CD4-positive, alpha-beta T cell treated with Interleukin-17A for 1 hour (primary cell): ENCODE measurements around the gene DCAF11.
"Not testable (repeated sequence)": the region's sequence is repeated elsewhere in the genome, so short reads cannot be mapped to it uniquely, and the experiment has no call there.

Experiments
- DNase-seq: peaks from one replicate; pipeline ENCODE4 v3.0.0-alpha.2; 2020

Gene DCAF11

DNA sequence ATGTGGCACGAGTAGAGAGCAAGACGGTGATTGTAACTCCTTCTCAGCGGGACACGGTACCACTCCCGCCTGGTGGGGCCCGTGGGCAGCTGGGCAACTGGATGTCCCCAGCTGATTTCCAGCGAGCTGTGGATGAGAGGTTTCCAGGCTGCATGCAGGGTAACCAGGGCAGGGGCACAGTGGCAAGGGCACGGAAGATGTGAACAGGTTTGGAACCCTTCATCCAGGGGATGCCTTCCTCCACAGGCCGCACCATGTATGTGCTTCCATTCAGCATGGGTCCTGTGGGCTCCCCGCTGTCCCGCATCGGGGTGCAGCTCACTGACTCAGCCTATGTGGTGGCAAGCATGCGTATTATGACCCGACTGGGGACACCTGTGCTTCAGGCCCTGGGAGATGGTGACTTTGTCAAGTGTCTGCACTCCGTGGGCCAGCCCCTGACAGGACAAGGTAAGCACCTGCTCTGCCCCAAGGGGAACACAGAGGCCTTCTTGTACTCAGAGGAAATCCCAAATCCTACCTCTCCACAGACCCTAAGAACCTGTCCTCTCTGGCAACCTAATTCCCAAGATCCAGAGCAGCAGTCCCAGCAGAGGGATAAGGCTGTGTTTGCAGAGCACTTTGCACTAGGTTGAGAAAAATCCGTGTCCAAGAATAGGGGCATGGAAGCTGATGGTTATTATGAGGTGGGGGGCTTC is 16.2 kb upstream of the DCAF11 start:
- DNase-seq, result no peak

DNA sequence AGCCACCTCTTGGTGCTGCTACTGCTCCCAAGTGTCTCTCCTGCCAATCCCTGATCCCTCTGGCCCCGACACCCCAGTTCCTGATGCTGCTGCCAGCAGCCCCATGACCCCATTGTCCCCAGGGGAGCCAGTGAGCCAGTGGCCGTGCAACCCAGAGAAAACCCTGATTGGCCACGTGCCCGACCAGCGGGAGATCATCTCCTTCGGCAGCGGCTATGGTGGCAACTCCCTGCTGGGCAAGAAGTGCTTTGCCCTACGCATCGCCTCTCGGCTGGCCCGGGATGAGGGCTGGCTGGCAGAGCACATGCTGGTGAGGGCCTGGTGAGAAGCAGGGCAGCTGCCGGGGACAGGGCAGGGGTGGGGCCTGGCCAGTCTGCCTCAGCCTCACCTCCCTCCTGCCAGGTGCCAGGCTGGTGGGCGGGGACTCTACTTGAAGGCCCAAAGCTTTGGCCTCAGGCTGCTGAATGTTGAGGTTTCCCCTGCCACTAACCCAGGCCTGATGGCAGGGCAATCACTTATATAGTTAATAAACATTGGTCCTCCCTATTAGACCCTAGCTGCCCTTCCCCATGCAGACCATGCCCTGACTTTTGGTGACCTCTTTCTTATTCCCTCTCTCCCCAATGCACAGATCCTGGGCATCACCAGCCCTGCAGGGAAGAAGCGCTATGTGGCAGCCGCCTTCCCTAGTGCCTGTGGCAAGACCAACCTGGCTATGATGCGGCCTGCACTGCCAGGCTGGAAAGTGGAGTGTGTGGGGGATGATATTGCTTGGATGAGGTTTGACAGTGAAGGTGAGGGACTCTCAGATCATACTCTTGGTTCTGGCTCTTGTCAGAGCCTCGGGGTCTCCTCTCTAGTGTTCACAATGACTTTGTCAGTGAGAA is 15.4 kb upstream of the DCAF11 start:
- DNase-seq, result no peak

DNA sequence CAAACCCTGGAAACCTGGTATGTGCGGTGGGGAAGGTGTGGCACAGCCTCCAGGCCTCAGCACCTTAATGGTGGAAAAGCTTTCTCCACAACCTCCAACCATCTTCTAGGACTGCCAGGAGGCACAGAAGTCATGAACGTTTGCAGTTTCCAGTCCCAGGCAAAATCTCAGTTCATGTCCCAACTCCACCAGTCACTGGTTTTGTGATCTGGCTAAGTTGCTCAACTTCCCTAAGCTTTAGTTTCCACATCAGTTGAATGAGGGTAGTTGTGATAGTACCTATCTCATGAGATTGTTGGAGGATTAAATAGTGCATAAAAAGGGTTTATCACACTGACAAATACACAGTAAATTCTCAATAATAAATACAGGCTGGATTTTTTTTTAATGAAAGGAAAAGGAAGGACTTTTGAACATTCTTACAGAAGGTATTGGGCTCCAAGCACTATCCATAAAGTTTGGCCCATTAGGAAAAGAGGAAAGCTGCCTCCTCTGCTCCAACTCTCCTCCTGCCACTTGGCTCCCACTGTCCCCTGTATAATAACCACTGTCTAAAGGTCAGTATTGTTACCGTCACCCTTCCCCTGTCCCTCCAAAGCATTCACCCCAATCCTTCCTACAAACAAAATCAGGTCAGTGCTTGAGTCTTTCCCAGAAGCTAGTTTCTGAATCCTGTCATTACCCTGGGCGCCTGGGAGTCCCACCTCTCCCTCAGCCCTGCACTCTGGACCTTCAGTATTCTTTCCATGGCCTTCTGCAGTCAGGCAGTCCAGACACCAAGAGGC is 14.2 kb upstream of the DCAF11 start:
- DNase-seq, result no peak

DNA sequence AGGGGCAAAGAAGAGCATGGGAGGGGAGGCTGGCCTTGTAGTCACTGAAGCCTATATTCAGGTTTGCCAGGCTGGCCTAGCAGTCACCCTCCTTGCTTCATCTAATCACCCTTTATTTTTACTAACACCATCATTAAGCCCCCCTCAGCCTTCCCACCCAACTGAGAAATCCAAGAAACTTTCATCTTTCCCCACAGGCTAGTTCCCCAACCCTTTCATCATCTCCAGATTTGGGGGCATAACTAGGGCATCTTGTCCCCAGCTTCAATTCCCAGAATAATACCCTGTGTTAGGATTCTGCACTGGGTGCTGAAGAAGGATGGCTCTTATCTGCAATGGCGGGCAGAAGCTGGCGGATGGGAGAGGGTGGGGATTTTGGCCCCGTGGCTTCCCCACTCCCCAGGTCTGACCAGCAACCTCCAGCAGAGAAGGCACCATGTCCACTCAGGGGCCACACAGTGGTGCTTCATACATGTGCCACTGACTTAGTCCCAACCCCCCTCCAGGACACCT is 13.5 kb upstream of the DCAF11 start:
- no peak for DNase-seq

DNA sequence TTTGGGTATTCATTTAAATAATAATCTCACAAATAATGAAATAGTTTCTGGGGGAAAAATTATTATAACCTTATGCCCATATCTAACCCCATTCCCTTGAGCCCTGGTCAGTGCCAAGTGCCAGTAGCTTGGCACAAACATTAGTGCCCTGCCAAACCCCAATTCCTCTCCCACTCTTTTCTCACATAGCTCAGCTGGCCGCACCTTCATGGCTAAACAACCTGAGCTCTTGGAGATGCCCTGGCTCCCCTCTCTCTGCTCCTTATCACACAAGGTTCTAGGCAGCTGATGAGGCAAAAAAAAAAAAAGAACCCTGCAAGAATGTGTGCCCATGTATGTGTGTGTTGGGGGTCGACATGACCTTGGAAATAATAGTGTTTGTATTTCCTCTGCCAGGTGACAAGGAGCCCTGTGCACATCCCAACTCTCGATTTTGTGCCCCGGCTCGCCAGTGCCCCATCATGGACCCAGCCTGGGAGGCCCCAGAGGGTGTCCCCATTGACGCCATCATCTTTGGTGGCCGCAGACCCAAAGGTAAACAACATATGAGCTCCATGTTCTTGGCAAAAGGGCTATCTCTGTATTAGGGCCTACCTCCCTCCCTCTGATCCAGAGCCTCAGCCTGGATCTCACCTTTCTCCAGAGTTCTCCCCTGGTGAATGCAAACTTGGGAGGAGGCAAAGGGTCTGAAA is 12.1 kb upstream of the DCAF11 start:
- no peak for DNase-seq

DNA sequence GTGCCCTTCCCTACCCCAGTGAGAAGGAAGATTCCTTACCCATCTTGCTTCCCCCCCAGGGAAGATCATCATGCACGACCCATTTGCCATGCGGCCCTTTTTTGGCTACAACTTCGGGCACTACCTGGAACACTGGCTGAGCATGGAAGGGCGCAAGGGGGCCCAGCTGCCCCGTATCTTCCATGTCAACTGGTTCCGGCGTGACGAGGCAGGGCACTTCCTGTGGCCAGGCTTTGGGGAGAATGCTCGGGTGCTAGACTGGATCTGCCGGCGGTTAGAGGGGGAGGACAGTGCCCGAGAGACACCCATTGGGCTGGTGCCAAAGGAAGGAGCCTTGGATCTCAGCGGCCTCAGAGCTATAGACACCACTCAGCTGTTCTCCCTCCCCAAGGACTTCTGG is 11.1 kb upstream of the DCAF11 start:
- DNase-seq, result no peak

DNA sequence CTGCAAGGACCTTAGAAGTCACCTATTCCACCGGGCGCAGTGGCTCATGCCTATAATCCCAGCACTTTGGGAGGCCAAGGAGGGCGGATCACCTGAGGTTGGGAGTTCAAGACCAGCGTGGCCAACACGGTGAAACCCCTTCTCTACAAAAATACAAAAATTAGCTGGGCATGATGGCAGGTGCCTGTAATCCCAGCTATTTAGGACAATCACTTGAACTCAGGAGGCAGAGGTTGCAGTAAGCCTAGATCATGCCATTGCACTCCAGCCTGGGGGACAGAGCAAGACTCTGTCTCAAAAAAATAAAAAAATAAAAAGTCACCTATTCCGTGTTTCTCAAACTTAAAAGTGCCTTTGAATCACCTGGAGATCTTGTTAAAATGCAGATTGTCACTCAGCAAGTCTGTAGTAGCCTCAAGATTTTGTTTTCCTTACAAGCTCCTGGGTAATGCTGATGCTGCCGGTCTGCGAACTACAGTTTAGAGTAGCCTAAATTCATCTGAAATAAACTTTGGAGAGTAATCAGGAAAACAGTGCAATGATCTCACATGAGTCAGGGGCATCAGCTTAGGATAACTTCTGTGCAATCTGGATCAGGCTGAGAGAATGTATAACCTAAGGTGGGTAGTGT is 8.9 kb upstream of the DCAF11 start:
- not testable (repeated sequence) for DNase-seq

DNA sequence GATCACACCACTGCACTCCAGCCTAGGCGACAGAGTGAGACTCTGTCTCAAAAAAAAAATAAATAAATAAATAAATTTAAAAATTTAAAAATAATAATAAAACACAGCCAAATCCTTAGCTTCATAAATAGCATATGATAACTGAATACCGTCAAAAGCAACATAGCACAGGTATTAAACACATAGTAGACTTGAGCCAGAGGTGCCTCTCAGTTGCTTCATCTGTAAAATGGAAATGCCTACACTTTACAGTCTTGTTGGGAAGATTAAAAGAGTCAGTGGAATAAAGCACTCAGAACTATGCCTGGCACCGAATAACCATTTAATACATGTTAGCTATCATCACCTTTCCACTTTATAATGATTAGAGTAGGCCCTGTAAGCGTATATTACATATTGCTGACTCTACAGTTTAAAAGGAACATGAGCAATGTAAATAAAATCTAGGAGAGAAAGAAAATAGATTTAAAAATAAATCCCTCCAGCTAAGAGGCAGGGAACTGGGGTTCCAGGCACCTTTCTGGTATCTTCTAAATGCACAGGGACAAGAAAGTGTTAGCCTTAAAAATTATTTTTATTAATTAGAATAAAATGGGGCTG is 7.8 kb upstream of the DCAF11 start:
- DNase-seq, result no peak

DNA sequence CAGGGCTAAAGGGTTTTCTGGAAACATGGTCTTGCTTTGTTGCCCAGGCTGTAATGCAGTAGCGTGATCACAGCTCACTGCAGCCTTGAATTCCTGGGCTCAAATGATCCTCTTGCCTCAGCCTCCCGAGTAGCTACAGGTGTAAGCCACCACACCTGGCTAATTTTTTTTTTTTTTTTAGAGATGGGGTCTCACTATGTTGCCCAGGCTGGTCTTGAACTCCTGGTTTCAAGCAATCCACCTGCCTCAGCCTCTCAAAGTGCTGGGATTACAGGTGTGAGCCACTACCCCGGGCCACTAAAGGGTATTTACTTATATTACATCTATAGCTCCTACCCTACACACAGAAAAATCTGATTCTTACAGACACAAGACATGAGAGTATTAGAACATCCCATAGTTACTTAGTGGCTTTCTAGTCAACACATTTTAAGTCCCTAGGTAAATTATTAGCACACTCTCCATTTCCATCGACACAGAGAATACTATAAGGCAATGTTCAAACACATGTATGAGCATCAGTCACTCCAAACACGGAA is 6.2 kb upstream of the DCAF11 start:
- no peak for DNase-seq

DNA sequence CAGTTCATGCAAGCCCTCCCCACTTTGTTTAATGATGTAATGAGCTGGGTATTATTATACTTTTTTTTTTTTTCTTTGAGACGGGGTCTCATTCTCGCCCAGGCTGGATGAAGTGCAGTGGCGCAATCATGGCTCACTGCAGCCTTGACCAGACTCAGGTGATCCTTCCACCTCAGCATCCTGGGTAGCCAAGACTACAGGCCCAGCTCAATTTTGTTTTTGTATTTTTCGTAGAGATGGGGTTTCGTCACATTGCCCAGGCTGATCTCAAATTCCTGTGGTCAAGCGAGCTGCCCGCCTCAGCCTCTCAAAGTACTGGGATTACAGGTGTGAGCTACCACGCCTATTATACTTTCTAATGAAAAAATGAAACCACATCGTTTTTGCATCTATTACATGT is 4.5 kb upstream of the DCAF11 start:
- no peak for DNase-seq

DNA sequence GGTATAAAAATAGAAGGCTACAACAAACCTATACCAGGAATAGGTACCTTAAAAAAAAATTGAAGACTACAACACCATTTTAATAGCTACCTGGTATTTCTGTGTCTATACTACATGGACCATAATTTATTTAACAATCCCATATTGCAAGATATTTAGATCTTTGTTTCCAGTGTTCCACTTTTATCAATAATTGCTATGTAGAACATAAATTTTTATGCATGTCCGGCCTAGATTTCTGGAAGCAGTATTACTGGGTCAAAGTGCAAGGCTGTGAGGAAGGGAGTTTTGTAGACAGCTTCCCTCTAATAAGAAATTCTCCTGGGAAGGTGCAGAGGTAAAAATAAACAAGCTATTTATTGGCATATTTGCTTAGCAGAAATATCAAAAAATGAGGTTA is 4.1 kb upstream of the DCAF11 start:
- DNase-seq, result no peak

DNA sequence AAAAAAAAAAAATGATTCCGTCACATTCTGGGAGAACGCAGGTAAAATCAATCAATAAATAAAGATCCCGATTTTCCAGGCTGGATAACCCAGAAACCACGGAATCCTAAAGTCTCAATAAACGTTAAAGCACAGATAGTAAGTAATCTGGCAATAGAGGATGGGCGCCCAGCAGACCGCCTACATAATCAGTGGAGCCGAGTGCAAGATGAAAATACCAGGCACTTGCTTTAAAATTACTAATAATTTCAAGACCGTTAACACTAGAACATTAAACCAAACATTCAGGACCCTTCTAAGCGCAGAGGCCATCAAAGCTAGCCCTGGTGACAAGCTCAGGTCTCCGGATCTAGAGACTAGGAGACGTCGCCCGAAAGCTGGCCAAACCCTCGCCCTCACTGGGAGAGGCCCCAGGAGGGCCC is 1.2 kb upstream of the DCAF11 start:
- no peak for DNase-seq

DNA sequence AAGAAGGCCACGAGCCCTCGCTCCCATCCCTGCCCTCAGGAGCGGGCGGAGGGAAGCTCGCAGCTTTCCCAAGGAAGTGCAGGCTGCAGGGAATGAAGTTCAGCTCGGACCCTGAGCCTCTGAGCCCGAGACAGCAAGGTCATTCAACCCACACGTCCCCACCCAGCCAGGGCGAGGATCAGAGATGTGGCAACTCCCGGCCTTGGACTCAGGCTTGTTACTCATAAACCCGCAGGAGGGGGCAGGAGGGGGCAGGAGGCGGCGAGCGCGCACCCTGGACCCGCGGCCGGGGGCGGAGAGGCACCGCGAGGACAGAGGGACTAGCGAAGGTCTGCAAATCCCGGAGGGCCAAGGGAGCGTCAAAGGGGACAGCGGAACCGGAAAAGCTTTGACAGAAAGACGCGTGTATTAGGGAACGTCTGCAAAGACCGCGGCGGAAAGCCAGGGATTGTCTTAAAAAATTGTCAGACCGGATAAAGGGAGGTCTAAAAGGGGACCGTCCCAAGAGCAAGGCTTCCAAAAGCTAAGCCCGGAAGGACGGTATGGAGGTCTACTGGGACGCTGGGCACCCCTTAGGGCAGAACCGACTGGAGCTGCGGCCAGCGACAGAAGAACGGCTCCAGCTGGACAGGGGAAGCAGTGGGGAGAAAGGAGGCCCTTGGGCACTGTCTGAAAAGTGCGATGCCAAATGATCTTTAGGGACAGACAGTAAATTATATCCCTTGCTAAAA is 611 bp upstream of the DCAF11 start:
- DNase-seq, result peak; percentile 90

DNA sequence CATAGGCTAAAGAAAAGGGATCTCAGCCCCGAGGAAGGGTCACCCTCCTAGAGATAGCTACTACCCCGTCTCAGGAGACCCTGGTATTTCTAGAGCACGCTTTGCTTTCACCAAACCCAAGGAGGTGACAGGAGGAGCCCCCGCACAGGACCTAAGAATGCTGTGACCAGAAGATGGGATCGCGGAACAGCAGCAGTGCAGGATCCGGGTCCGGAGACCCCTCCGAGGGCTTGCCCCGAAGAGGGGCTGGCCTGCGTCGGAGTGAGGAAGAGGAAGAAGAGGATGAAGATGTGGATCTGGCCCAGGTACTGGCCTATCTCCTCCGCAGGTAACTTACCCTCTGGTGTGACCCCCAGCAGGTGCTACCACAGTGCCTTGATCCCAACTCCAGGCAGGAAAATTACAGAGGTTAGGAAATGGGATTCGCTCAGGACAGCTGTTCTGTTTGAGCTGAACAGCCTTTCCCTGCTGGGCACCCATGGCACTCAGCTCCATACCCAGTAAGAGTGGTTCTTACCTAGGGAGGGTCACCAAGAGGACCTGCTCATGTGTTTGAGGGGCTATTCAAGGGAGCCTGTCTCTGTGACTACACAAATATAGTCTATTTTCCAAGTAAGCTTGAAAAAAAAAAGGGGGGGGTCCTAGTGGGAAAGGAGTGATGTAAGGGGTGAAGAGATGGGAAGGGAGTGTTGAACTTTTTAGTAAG is 998 bp downstream of the DCAF11 start:
- no peak for DNase-seq

DNA sequence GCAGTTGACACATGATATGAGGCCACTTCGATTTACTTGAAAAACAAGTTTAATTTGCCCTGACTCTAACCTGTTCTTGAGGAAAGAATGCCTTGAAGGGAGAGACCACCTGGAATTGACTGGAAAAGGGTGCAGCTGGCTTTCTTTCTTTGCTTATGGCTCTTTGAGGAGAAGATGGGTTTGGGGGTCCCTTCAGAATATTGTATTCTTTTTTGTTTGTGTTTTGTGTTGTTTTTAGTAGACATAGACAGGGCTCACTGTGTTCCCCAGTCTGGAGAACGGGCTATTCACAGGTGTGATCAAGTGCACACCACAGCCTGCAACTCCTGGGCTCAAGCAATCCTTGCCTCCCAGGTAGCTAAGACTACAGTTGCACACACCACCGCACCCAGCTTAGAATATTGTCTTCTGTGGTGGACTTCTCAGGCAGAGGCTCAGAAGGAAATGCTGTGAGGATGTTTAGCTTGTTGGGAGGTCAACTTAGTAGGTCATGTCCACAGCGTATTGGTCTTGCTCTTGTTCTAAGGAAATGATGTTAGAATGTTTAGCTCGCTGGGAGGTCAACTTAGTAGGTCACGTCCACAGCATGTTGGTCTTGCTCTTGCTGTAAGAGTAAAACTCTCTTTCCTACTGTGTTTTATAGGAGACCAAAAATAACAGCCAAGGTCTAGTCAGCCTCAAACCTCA is 1.7 kb downstream of the DCAF11 start:
- no peak for DNase-seq

DNA sequence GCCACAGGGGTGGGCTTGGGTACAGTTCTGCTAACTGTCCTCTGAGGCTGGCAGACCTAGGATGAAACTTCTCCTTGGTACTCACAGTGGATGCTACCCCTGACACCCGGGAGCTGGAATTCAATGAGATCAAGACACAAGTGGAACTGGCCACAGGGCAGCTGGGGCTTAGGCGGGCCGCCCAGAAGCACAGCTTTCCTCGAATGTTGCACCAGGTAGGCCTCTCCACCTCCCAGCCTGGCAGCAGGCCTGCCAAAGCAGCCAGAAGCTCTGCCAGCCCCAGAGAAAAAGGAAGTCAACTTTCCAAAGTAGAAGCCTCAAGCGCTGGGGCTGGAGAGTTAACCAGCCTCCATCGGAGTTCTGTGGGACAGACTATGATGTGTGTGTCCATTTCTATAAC is 2.6 kb downstream of the DCAF11 start:
- no peak for DNase-seq

DNA sequence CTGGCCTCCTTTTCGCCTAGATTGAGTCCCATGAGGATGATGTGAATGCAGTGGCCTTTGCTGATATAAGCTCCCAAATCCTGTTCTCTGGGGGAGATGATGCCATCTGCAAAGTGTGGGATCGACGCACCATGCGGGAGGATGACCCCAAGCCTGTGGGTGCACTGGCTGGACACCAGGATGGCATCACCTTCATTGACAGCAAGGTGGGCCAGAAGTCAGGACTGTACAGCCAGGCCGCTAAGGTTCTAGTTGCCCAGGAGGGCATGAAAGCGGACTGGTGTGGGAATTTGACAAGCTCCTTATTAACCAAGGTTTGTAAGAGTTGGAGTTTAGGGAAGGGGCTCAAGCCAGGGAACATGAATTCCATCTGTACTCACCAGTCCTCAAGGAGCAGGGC is 5.1 kb downstream of the DCAF11 start:
- DNase-seq, result no peak

DNA sequence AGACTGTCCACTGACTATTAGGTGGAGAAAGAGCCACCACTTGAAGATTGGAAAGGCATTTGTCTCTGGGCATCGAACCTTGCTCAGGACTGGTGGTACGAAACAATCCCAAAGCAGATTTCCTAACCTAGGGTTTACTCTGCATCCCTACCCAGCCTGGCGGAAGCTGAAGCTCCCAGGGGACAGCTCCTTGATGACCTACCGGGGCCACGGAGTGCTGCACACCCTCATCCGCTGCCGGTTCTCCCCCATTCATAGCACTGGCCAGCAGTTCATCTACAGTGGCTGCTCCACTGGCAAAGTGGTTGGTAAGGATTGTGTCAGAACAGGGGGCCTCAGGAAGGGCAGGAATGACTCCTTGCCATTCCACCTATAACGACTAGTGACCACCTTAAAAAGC is 6.6 kb downstream of the DCAF11 start:
- no peak for DNase-seq

DNA sequence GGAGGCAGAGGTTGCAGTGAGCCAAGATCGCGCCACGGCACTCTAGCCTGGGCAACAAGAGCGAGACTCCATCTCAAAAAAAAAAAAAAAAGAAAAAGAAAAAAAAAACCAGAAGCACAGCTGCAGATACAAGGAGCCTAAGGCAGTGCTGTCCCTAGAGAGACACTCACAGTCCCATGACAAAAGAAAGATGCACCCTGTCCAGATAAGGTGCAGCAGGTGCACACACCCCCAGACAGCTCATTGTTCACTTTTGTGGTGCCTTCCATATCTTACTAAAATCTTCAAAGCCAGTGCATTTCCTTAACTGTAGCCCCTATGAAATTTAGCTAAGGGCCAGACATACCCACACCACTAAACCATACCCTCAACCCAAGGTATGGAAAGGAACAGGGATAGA is 7.8 kb downstream of the DCAF11 start:
- DNase-seq, result no peak

DNA sequence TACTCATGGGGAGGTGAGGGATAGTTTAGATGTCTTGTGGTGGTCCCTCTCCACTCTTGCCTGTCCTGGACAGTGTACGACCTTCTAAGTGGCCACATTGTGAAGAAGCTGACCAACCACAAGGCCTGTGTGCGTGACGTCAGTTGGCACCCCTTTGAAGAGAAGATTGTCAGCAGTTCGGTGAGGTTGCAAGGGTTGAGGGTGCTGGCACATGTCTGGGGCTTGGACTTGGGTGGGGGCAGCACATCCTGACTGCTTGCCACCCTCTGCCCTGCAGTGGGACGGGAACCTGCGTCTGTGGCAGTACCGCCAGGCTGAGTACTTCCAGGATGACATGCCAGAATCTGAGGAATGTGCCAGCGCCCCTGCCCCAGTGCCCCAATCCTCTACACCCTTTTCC is 8.3 kb downstream of the DCAF11 start:
- DNase-seq, result no peak
